RKO (cell line): ENCODE data around the gene MPP2.
"Not testable (repeated sequence)": the region's sequence is repeated elsewhere in the genome, so short reads cannot be mapped to it uniquely, and the experiment has no call there.

ENCODE experiments used
- DNase-seq: peaks from one replicate; pipeline ENCODE4 v3.0.0-alpha.2; 2016; ENCODE audit warnings: low spot score

The MPP2 gene

GRCh38 chr17:43928609-43929008 is 21.3 kb upstream of the MPP2 start:
- no peak for DNase-seq

- DNase-seq = not testable (repeated sequence)
These were observed 20.6 kb upstream of the MPP2 start for GRCh38 chr17:43927929-43928328.

- no peak for DNase-seq
These were observed 19.9 kb upstream of the MPP2 start for GRCh38 chr17:43927060-43927864.

GRCh38 chr17:43924558-43924957 is 17.2 kb upstream of the MPP2 start:
- DNase-seq = no peak

GRCh38 chr17:43920500-43921095 is 13.3 kb upstream of the MPP2 start:
- DNase-seq = no peak

- no peak for DNase-seq
These were observed 10.7 kb upstream of the MPP2 start for GRCh38 chr17:43918026-43918389.

- DNase-seq = no peak
These were observed 10.2 kb upstream of the MPP2 start for GRCh38 chr17:43917348-43918025.

- no peak for DNase-seq
These were observed 9.6 kb upstream of the MPP2 start for GRCh38 chr17:43917016-43917347.

GRCh38 chr17:43916385-43916784 is 9.0 kb upstream of the MPP2 start:
- DNase-seq = no peak

- DNase-seq = no peak
These were observed 8.2 kb upstream of the MPP2 start for GRCh38 chr17:43915559-43915958.

- DNase-seq = no peak
These were observed 7.1 kb upstream of the MPP2 start for GRCh38 chr17:43914451-43914850.

- no peak for DNase-seq
These were observed 6.2 kb upstream of the MPP2 start for GRCh38 chr17:43913584-43913983.

- DNase-seq = no peak
These were observed 5.4 kb upstream of the MPP2 start for GRCh38 chr17:43912635-43913304.

- DNase-seq = no peak
These were observed 4.6 kb upstream of the MPP2 start for GRCh38 chr17:43911904-43912303.

GRCh38 chr17:43909537-43910231 is 2.3 kb upstream of the MPP2 start:
- DNase-seq = no peak

- DNase-seq = peak; percentile 62
These were observed 824 bp upstream of the MPP2 start for GRCh38 chr17:43907998-43908721.

- DNase-seq = no peak
These were observed 348 bp downstream of the MPP2 start for GRCh38 chr17:43906951-43907424.

- DNase-seq = peak; percentile 67
These were observed 1.1 kb downstream of the MPP2 start for GRCh38 chr17:43905985-43906852.

- no peak for DNase-seq
These were observed 1.8 kb downstream of the MPP2 start for GRCh38 chr17:43905400-43905984.
